CD4-positive, alpha-beta T cell treated with Interleukin-2 at 100 ng/mL for 4 hours (primary cell): ENCODE data around the gene APOL4.
"Not testable (repeated sequence)": the region's sequence is repeated elsewhere in the genome, so short reads cannot be mapped to it uniquely, and the experiment has no call there.

Experiments used
- DNase-seq: peaks from one replicate; pipeline ENCODE4 v3.0.0-alpha.2; 2020; ENCODE audit warnings: low spot score

The APOL4 gene

DNA sequence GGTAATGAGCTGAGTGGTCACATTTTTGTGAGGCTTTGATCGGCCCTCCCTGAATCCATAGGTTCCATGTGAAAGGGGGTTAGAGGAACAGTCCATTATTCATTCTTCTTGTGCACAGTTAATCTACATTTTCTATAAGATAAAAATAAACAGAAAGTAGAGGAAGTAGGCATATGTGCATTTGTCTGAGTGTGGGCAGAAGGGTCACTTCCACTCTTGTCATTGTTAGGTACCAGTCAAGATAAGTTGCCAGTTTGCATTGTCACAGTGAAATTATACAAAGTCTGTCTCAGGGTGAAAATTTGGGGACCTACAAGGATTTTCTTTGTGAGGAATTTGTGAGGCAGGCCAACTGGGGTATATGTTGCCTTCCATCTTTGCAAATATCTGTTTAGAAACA is 4.6 kb upstream of the APOL4 start:
- no peak for DNase-seq

DNA sequence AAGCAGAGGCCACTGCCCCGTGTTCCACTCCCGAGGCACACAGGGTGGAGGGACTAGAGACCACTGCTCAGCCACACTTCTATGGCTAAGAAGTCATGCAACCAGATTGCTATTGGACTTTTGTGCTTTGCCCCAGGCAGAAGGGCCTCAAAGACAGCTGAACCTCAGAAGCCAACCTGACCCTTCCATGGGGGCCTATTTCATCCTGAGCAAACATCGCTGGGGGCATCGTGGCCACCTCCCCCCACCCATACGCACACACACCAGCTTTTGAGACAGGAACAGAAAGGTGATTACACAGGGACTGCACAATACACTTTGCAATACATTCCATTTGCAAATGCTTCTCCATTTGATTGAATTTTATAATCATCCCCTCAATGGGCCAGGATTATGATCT is 4.0 kb upstream of the APOL4 start:
- not testable (repeated sequence) for DNase-seq

DNA sequence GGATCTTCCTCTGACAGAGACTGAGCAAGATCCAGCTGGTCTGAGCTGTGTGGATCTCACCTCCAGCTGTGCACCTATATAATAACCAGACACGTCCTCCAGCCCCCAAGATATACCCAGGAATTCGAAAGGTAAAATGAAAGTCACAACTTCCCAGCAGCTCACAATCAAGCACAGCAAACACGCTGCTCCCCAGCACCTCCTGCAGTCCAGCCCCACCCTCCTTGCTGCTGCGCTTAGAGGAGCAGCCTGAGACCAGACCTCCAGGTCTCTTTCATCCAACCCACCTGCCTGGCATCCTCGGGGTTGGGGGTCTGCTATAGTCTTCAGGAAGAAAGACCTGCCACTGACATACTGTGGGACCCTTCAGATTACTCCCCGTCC is 3.0 kb upstream of the APOL4 start:
- no peak for DNase-seq

DNA sequence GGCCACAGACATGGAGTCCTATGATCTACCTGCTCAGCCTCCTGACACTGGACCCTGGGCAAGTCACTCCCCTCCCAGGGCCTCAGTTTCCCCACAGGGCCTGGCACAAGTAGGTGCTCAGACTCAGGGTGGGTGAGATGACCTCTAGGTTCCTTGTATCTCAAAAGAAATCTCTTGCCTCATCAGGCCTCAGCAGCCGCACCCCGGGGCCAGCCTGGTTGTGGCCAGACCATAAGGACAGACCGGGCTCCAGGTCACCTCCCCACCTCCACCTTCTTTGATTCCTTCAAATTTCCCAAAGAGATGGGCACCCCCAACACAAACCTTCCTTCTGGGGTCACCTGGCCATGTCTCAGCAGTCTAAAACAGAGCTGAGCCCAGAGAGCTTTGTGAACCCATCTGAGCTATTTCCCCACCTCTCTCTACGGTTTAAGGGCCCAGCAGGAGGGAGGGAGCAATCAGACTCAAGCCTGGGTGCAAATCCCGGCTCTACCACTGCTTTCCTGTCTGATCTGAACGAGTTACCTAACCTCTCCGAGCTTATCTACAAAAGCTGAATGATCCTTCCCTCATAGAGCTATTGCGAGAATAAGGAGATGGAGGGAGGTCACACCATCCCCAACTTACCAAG is 2.5 kb upstream of the APOL4 start:
- DNase-seq = no peak

DNA sequence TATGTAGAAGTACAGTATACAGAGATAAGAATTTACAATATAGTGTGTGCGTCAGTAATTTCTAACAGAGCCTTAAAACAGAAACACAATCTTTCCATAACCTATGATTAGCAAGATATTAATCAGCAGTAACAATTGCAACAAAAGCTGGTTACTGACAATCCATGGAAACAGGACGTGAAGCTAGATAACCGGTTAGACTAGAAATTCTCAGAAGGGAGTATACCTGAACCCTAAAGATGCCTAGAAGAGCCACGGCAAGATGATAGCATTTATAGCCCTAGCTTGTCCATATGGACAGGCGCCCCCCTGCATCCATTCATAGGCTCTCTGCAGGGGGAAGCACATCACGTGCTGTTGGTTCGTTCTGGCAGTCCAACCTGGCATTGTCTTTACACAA is 1.8 kb upstream of the APOL4 start:
- DNase-seq = not testable (repeated sequence)

DNA sequence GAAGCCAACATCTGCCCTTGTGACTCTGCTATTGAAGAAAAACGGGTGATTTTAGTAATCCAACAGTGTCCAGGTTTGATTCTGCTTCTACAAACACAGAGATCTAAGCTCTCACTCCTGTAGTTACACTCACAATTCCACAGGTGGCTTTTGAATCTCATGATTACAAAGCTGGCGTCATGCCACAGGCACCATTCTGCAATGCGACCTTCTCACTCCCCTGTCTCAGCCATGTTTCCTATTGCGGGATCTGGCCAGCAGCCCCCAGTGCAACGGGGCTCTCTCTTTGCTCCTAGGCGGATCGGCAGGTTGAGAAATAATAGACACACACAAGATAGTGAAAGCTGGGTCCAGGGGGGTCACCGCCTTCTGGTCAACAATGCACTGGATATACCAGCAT is 1.3 kb upstream of the APOL4 start:
- not testable (repeated sequence) for DNase-seq

DNA sequence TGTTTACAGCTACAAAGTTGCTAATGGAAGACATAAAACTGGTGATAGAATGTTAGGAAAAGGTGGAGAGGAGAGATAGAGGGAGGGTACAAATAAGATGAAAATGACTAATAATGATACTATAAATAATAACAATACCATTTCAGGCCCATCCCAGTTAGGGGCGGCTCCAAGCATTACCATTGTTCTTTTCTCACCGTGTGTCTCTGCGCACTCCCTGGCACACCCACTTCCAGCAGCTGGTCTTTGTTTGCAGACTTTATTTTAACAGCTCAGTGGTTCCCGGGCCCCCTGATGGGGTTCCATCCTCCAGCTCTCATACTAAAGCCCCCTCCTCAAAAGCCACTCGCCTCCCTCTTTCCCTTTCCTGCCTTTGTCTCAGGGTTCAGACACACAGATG is 584 bp downstream of the APOL4 start:
- not testable (repeated sequence) for DNase-seq

DNA sequence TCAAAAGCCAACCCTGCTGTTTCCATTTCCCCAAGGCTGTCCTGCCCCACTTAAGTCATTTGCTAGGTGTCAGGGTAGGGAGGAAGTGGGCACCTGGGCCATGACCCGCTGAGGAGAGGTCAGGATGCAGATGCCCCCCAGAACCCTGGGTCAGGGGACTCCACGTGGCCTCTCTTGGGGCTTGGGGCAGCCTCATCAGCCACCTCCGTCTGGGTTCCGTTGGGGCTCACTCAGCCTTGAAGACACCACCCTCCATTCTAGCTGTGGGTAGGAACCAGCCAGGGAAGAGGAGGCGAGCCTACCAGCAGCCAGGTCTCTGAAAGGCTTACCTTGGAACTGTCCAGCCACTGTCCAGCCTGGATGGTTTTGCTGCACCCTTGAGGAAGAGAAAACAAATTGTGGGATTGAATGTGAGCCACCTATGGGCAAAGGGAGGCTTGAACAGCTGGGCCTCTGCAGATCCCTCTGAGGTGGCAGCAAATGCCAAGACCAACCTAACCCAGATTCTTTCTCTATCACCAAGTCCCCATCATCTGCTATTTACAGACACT is 2.5 kb downstream of the APOL4 start:
- no peak for DNase-seq

DNA sequence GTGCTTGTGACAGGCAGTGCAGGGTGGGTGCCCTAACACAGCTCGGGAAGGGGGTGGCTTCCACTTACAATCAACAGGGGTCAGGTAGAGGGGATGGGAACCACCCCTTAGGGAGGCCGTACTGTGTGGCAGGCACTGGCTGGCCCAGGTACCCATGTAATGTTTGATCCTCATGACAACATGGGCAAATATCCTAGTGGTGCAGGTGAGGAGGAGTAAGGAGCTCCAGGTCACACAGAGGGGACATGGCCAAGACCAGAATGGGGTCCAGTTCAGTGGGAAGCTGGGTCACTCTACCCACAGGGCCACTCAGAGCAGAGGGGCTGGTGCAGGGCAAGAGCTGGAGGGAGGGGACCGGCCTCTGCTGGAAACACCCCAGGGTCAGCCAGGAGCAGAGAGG is 3.1 kb downstream of the APOL4 start:
- DNase-seq = no peak

DNA sequence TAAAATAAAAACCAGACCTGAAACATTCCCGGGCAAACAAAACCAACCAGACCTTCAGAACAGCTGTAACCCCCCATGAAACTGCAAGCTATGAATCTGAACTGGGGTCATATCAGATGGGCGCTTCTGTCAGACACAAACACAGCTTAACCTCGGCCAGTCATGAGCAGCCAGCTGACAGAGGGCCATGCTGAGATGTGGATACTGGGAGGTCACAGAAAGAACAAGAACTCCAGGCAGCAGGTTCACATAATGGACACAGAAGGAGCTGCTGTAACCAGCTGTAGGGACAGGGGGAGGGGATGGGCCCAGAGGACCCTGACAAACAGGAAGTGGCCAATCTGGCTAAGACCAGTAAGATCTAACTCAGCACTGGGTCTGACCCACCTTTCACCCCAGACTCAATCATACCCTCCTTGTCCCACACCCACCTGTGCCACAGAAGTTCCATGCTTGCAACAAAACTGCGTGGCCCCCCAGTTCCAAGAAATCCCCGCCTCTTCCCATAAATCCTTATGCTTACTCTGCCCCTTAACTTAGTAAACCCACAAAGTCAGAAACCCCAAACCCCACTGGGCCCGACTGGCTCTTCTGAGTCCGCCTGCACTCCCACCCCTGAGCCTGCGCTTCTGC is 4.0 kb downstream of the APOL4 start:
- DNase-seq = no peak

DNA sequence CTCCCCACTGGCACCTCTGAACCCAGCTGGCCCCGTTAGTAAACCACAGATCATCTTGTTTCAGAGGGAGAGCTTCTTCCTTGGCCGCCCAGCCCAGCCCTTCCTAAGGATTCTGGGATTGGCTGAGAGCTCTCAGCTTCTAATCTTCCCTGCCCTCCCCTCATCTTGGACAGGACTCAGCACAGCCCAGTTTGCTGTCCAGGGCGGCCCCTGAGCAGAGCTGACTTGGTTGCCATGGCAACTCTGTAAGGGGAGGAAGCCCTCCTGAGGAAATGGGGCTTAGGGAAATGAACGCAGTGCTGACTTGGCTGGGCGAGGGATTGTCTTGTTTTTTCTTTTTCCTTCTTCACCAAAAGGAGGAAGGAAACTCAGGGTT is 4.6 kb downstream of the APOL4 start:
- DNase-seq = no peak

DNA sequence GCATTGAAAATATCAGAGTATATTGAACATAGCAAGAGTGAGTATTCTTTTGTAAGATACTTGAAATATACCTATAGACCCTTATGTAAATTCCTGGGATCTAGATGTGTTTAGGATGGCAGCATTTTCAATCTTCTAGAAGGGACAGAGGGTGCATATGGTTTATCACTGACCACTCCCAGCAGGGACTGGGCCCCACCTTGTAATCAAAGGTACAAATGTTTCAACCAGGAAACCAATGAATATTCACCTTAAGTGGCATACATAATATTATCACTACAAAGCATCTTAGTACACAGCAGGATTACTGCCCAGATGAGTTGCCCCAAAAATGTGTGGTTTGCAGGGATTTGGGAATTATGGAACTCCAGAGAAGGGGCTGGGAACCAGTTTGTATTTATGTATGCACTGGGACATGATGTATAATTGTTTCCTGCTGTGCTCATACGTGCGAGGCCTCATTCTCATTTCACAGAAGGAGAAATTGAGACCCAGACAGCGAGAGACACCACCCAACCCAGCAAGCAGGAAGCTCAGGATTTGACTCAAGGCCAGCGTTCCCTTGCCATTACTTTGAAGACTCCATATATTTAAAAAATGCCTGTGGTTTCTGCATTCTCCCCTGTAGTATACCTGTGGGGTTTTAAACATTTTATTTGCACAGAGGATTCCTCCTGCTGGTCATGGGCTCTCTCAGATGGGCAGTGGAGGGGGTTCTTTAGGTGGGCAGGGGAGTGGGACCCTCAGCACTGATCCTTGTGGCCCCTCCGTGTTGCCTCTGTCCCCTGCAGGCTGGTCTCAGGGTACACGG is 5.2 kb downstream of the APOL4 start:
- no peak for DNase-seq

DNA sequence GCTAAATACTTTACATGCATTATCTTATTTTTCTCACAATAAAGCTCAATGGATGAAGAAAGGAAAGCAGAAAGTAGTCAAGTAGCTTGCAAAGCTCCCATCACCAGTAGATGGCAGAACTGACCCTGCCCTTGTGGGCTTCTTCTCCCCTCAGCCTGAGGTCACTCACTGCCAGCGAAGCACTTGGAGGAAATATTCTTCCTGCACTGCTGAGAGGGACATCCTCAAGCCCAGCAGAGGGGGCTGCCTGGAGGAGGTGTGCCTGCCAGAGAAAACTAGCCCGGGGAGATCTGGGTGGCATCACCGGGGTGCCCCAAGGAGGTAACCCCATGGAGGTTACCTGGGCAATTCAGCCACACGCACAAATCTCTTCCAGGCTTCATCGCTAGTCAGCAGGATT is 6.6 kb downstream of the APOL4 start:
- DNase-seq = peak; percentile 52

DNA sequence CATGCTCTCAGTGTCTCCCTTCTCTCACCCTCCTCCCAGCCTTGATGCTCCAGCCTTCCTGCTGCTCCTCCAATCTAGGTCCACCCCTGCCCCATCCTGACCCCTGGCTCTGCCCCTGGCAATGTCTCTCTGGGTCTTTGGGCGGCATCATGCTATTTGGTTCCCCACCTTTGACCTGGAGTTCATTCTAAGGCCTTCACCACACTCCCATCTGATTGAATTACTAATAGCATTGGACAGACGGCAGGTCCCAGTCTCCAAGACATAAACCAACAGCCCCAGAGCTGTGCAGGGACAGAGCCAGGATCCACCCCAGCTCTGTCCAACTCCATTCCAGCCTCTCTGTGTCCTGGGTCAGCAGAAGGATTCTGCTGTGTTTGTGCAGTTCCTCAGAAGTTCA is 7.2 kb downstream of the APOL4 start:
- DNase-seq = no peak

DNA sequence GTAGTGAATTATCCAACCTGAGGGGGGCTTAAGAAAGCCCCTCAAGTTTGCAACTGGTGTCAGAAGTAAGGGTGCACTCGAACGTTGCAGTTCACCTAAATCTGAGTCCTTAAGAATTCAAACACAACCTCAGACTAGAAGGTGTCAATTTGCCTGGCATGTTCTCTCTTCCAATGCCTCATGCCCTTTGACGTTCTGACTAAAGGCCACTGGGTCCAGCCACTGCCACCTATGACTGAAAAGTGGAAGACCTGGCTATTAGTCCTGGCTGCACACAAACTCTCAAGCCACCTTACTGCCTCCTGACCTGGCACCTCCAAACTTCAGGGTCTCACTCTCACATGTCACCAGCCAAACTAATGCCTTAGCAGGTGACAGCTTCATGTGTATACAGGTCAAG is 8.0 kb downstream of the APOL4 start:
- no peak for DNase-seq

DNA sequence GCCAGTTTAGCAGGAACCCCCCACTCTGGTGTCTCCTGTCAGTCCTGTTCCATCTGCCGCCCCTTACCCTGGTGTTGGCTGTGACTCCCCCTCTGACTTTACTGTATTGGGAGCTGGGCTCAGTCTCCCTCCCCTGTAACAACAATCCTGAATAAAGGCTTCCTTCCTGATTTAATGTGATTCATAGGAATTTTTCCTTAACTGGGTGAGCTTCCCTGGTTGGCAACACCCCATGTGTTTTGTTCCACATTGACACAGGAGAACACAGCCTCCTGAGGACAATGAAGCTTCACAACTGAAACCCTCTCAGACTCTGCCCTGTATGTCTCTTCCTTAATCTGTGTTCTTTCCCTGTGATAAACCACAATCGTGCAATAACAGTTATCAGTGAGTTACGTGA is 8.4 kb downstream of the APOL4 start:
- DNase-seq = no peak

DNA sequence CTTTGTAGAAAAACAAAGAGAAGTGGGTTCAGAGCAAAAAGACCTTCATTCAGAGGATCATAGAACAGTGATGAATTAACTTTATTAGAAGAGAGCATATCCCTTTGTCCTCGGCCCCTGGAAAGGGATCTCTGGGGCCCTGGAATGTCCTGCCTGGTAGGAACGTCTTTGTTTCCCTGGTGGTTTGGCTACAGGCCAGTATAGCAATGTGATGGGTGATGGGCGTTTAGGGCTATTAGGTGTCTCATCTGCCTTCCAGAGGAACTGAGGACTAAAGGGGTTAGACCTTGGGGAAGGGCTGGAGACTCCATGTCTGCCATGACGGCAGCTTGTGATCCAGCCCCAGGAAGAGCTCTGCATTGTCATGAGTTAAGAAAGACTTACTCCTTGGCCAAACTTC is 9.1 kb downstream of the APOL4 start:
- DNase-seq = no peak

DNA sequence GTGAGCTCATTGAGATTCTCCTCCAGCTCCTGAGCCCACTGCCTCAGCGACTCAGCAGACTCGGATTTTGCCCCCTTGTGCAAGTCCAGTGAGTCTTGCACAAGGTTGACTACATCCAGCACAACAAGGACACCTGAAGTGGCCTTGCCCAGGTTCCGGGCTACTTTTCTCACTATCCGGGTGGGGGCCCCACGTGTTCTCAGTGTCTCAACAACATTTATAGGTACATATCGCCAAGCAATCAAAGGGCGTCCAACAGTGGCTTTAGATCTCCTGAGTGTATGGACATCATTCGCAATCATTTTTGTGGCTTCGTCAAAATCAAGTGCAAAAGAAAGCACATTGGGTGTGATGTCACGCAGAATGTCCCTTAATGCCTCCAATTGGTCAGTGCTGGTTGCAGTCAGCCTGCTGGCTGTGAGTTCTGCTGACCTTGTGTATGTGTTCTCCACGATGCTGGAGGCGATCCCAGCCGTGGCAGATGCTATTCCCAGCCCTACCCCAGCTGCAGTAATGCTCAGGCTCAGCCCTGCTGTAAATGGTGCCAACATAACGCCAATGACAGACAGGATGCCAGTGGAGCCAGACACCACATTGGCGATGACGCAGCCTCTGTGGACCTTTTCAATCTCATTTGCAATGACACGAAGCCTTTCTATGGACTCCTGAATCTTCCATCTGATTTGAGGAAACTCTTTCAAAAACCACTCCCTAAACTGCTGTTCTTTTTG is 10.3 kb downstream of the APOL4 start:
- DNase-seq = no peak

DNA sequence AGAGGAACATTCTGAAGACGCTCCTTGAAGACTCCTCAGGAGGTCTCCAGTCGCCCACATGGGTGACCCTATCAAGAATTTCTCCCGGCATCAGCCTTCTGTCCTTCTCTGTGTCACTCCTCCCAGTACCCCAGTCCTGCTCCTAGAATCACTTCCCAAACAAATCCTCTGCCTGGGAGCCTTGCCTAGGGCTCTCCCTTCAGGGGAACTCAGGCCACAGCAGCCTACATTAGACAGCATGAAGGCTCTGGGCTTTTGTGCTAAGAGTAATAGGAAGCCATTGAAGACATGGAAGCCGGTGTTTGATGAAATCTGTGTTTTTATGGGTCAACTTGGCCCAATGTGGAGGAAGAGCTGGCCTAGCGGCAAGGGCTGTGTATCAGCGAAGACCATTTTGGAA is 13.7 kb downstream of the APOL4 start:
- DNase-seq = not testable (repeated sequence)

DNA sequence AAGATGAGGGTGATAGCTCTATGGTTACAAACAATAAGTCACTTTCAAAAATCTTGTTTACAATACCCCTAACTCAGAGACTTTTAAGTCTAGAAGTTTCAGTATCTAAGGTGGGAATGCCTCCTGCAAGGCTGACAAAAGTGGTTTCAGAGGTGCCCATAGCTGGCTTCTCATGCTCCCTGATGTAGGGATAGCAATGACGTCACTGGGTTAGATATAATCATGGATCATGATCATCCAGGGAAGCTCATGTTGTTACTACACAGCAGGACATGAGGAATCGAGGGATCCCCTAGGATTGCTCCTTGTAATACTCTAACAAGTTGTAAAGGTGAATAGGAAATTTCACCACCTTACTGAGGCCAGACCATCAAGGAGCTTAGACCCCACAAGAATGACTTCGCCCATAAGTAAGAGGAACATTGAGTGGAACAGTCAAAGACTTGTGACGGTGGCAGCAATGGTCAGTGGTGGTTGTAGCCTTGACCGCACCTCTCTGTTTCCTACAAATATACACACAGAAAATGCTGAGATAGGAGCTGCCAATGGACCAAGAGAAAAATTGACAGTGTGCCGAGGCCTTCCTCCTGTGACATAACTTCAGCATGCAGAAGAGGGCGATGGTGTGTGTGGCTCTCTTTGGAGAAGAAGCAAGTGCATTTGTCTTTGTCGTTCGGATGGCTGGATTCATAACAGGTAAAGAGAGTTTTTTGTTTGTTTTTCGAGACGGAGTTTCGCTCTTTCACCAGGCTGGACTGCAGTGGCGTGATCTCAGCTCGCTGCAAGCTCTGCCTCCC is 15.6 kb downstream of the APOL4 start:
- no peak for DNase-seq

DNA sequence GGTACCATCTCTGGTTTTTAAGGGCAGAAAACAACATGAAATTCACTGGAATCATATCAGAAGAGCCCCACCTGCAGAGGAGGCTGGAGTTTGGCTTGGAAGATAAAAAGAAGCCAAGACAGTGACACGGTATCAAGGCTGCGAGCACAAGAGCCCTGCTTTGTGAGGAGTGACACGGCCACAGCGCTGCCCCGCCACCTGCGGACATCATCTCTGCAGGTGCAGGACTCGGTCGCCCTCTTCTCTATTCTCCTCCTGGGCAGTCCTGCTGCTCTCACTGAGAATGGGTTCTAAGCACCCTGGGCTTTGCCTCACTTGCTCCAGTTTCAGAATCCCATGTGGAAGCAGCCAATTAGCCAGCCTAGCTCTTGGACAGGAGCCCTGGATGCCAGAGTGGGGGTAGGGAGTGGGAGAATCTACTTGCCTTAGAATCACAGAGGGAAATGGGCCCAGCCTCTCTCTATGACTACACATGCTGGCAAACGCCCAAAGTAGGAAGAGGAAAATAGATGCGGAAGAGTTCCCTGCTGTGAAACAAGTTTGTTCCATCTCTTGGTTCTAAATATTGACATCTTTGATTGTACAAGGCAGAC is 17.1 kb downstream of the APOL4 start:
- DNase-seq = no peak
